Measurements from ENCODE around the gene RUNX2. TPM values are rescaled to one million over a fixed set of nuclear protein-coding genes. Genes with fewer than 3 reads are reported as not detected.

RUNX2 gene
- total and polyA plus RNA-seq, 4 donors = 1.8 to 6.7 (median 3.2) TPM

- H3K27ac ChIP-seq (ENCODE audit: low read depth in 1 of 2, low read length in 1 of 2) = no peak overlapping the region
- H3K9ac ChIP-seq (ENCODE audit: insufficient read depth in 1 of 2, low read length in 2 of 2) = no peak overlapping the region
- H3K9me3 ChIP-seq (ENCODE audit: control insufficient read depth in 4 of 4, insufficient read depth in 3 of 4, low read length in 3 of 4) = peaks cover 0 to 2% (median 0%) of the 10 kb centered on the region in 4 donors
- DNase-seq = no peak
- no peak for ATAC-seq (ENCODE audit: insufficient read depth, low FRiP score)
- H3K4me1 ChIP-seq (ENCODE audit: control insufficient read depth in 5 of 5, insufficient read depth in 5 of 5, low read length in 5 of 5) = peaks cover 0 to 10% (median 0%) of the 10 kb centered on the region in 5 donors
- H3K36me3 ChIP-seq (ENCODE audit: control insufficient read depth in 4 of 4, insufficient read depth in 4 of 4, low read length in 4 of 4) = no peaks in the 10 kb centered on the region
- TF ChIP-seq CTCF (IDR thresholded peaks at IDR 0.05; ENCODE audit: control extremely low read depth, extremely low read depth) = no peak
- 91 to 93% methylated on average over 2 of the region's 2 CpGs for whole genome bisulfite sequencing, 2 donors
- no peak overlapping the region for H3K4me3 ChIP-seq
- no peaks in the 10 kb centered on the region for H3K27me3 ChIP-seq (ENCODE audit: control insufficient read depth in 3 of 3, insufficient read depth in 3 of 3, low read length in 2 of 3)
Measured at GRCh38 chr6:45458672-45459071, 130.5 kb downstream of the RUNX2 start.

GRCh38 chr6:45460166-45460565 is 132.0 kb downstream of the RUNX2 start:
- Histone ChIP-seq H3K27me3 (ENCODE audit: control insufficient read depth in 3 of 3, insufficient read depth in 3 of 3, low read length in 2 of 3) (no peaks in the 10 kb centered on the region), H3K9me3 (ENCODE audit: control insufficient read depth in 4 of 4, insufficient read depth in 3 of 4, low read length in 3 of 4) (peaks cover 0 to 2% (median 0%) of the 10 kb centered on the region in 4 donors), H3K9ac (ENCODE audit: insufficient read depth in 1 of 2, low read length in 2 of 2) (no peak overlapping the region), H3K4me3 (no peak overlapping the region), H3K36me3 (ENCODE audit: control insufficient read depth in 4 of 4, insufficient read depth in 4 of 4, low read length in 4 of 4) (no peaks in the 10 kb centered on the region), H3K4me1 (ENCODE audit: control insufficient read depth in 5 of 5, insufficient read depth in 5 of 5, low read length in 5 of 5) (peaks cover 0 to 19% (median 0%) of the 10 kb centered on the region in 5 donors), H3K27ac (ENCODE audit: low read depth in 1 of 2, low read length in 1 of 2) (no peak overlapping the region)
- DNase-seq (no peak), ATAC-seq (ENCODE audit: insufficient read depth, low FRiP score) (no peak)
- WGBS, 2 donors = 99% methylated on average over 2 of the region's 2 CpGs
- no peak for TF ChIP-seq CTCF (IDR thresholded peaks at IDR 0.05; ENCODE audit: control extremely low read depth, extremely low read depth)

- H3K4me1 ChIP-seq (ENCODE audit: control insufficient read depth in 5 of 5, insufficient read depth in 5 of 5, low read length in 5 of 5) = peaks cover 0 to 19% (median 0%) of the 10 kb centered on the region in 5 donors
- DNase-seq (no peak), ATAC-seq (ENCODE audit: insufficient read depth, low FRiP score) (no peak)
- WGBS, 2 donors = 78 to 79% methylated on average over 3 of the region's 3 CpGs
- H3K36me3 ChIP-seq (ENCODE audit: control insufficient read depth in 4 of 4, insufficient read depth in 4 of 4, low read length in 4 of 4) = no peaks in the 10 kb centered on the region
- H3K9me3 ChIP-seq (ENCODE audit: control insufficient read depth in 4 of 4, insufficient read depth in 3 of 4, low read length in 3 of 4) = peaks cover 0 to under 1% (median 0%) of the 10 kb centered on the region in 4 donors
- H3K27me3 ChIP-seq (ENCODE audit: control insufficient read depth in 3 of 3, insufficient read depth in 3 of 3, low read length in 2 of 3) = no peaks in the 10 kb centered on the region
- TF ChIP-seq CTCF (IDR thresholded peaks at IDR 0.05; ENCODE audit: control extremely low read depth, extremely low read depth) = no peak
- H3K9ac ChIP-seq (ENCODE audit: insufficient read depth in 1 of 2, low read length in 2 of 2) = no peak overlapping the region
- H3K4me3 ChIP-seq = no peak overlapping the region
- no peak overlapping the region for H3K27ac ChIP-seq (ENCODE audit: low read depth in 1 of 2, low read length in 1 of 2)
Measured at GRCh38 chr6:45461486-45461885, 133.4 kb downstream of the RUNX2 start.

Measured in lung (tissue), 12 donors.